ENCODE results near the gene DCLK2. TPM values are rescaled to one million over a fixed set of nuclear protein-coding genes. Genes with fewer than 3 reads are reported as not detected.

Gene DCLK2
- total RNA-seq, 6 donors from 2014 or later = 2.1 to 16.8 (median 3.3) TPM

GRCh38 chr4:150259861-150260567, 181.8 kb downstream of the DCLK2 start:
- Histone ChIP-seq H3K4me1 (no peaks in the 10 kb centered on the region), H3K9me3 (no peaks in the 10 kb centered on the region), H3K36me3 (no peaks in the 10 kb centered on the region), H3K27ac (no peak overlapping the region), H3K27me3 (no peaks in the 10 kb centered on the region), H3K4me3 (no peak overlapping the region)
- DNase-seq (no peak), ATAC-seq (ENCODE audit: low FRiP score in 2 of 2) (no peak)
- TF ChIP-seq CTCF (IDR thresholded peaks at IDR 0.05) (no peak), EP300 (IDR thresholded peaks at IDR 0.05) (no peak), POLR2A (IDR thresholded peaks at IDR 0.05) (no peak), POLR2AphosphoS5 (IDR thresholded peaks at IDR 0.05) (no peak)
- WGBS, 2 donors = 70 to 85% methylated on average over 8 of the region's 8 CpGs

- no peaks in the 10 kb centered on the region for H3K27me3 ChIP-seq
- no peaks in the 10 kb centered on the region for H3K9me3 ChIP-seq
- H3K27ac ChIP-seq = no peak overlapping the region
- H3K4me1 ChIP-seq = no peaks in the 10 kb centered on the region
- ATAC-seq (ENCODE audit: low FRiP score in 2 of 2) (no peak), DNase-seq (no peak)
- peaks cover 0 to 7% (median 0%) of the 10 kb centered on the region in 4 donors for H3K36me3 ChIP-seq
- H3K4me3 ChIP-seq = no peak overlapping the region
- TF ChIP-seq POLR2A (IDR thresholded peaks at IDR 0.05) = no peak
- TF ChIP-seq POLR2AphosphoS5 (IDR thresholded peaks at IDR 0.05) = no peak
- no peak for TF ChIP-seq EP300 (IDR thresholded peaks at IDR 0.05)
- no peak for TF ChIP-seq CTCF (IDR thresholded peaks at IDR 0.05)
- WGBS, 2 donors = 100% methylated on average over 2 of the region's 2 CpGs
Measured at GRCh38 chr4:150261571-150261970, 183.3 kb downstream of the DCLK2 start.

GRCh38 chr4:150262611-150263010, 184.4 kb downstream of the DCLK2 start:
- ATAC-seq (ENCODE audit: low FRiP score in 2 of 2) = no peak
- no peaks in the 10 kb centered on the region for H3K4me1 ChIP-seq
- peaks cover 0 to 7% (median 0%) of the 10 kb centered on the region in 4 donors for H3K36me3 ChIP-seq
- WGBS, 2 donors = 90 to 94% methylated on average over 3 to 6 of the region's 6 CpGs
- no peaks in the 10 kb centered on the region for H3K9me3 ChIP-seq
- H3K27me3 ChIP-seq = no peaks in the 10 kb centered on the region
- TF ChIP-seq CTCF (IDR thresholded peaks at IDR 0.05) (no peak), POLR2A (IDR thresholded peaks at IDR 0.05) (no peak), EP300 (IDR thresholded peaks at IDR 0.05) (no peak)
- DNase-seq = no peak
- no peak overlapping the region for H3K27ac ChIP-seq
- H3K4me3 ChIP-seq = no peak overlapping the region

- Histone ChIP-seq H3K36me3 (peaks cover 0 to 7% (median 0%) of the 10 kb centered on the region in 4 donors), H3K27ac (no peak overlapping the region), H3K9me3 (no peaks in the 10 kb centered on the region), H3K27me3 (no peaks in the 10 kb centered on the region), H3K4me1 (no peaks in the 10 kb centered on the region), H3K4me3 (no peak overlapping the region)
- 79 to 82% methylated on average over 6 of the region's 6 CpGs for WGBS, 2 donors
- ATAC-seq (ENCODE audit: low FRiP score in 2 of 2) = no peak
- no peak for TF ChIP-seq CTCF (IDR thresholded peaks at IDR 0.05)
- TF ChIP-seq EP300 (IDR thresholded peaks at IDR 0.05) = no peak
- no peak for TF ChIP-seq POLR2A (IDR thresholded peaks at IDR 0.05)
- TF ChIP-seq POLR2AphosphoS5 (IDR thresholded peaks at IDR 0.05) = no peak
- DNase-seq = no peak
Measured at GRCh38 chr4:150264595-150265161, 186.4 kb downstream of the DCLK2 start.

- H3K4me3 ChIP-seq = no peak overlapping the region
- TF ChIP-seq EP300 (IDR thresholded peaks at IDR 0.05) (no peak), CTCF (IDR thresholded peaks at IDR 0.05) (no peak), POLR2A (IDR thresholded peaks at IDR 0.05) (no peak), POLR2AphosphoS5 (IDR thresholded peaks at IDR 0.05) (no peak)
- WGBS, 2 donors = 92 to 96% methylated on average over 1 of the region's 1 CpG
- no peaks in the 10 kb centered on the region for H3K27me3 ChIP-seq
- H3K36me3 ChIP-seq = peaks cover 0 to 7% (median 0%) of the 10 kb centered on the region in 4 donors
- no peaks in the 10 kb centered on the region for H3K4me1 ChIP-seq
- no peak overlapping the region for H3K27ac ChIP-seq
- ATAC-seq (ENCODE audit: low FRiP score in 2 of 2) (no peak), DNase-seq (no peak)
- no peaks in the 10 kb centered on the region for H3K9me3 ChIP-seq
Measured at GRCh38 chr4:150265806-150266205, 187.6 kb downstream of the DCLK2 start.

Measured in upper lobe of left lung (tissue), 6 donors.